Erythroblast (primary cell): ENCODE results near the gene SRRM4.

ENCODE experiments used
- GATA1 ChIP-seq: IDR thresholded peaks from 2 replicates; pipeline ENCODE4 v1.6.1; 2011; ENCODE audit warnings: low read depth, mild to moderate bottlenecking, control low read depth, low read length, moderate library complexity
- POLR2A ChIP-seq: IDR thresholded peaks from 2 replicates; pipeline ENCODE4 v1.6.1; 2011; ENCODE audit warnings: mild to moderate bottlenecking, low read length

- TF ChIP-seq POLR2A (no peak), GATA1 (no peak)
Observed at GRCh38 chr12:119211884-119212283, 230.5 kb downstream of the SRRM4 start.
